Measurements from ENCODE around the gene SRP14. TPM values are rescaled to one million over a fixed set of nuclear protein-coding genes. Genes with fewer than 3 reads are reported as not detected.

Gene SRP14
- total RNA-seq, 1 experiment from 2014 or later, result 200 TPM

DNA sequence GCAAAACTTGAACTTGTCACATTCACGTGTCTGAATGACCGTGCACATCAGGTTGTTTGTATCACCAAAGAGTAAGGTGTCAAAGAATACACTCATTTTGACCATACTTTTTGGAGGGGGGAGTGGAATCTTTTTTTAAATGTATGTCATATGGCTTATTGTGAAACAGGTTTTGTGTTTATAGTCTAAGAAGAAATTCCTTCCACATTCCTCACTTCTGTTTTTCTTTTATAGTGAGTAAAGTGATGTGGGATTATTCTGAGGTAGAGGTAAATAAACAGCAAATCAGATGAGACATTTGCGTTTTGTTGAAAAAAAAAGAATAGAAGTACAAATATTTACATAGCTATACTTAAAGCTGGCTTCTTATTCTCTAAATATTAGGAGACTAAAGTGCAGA is 33.0 kb downstream of the SRP14 start:
- DNase-seq, result no peak
- no peak overlapping the region for H3K27ac Mint-ChIP-seq

More for the DNA sequence above, 33.0 kb downstream of the SRP14 start:
- no peak for TF ChIP-seq CTCF (conservative IDR thresholded peaks at IDR 0.05)
- Histone ChIP-seq H3K4ac (ENCODE audit: low read depth, low read length) (no peak overlapping the region), H2AK5ac (ENCODE audit: insufficient read length, low read length) (no peak overlapping the region), H3K56ac (ENCODE audit: insufficient read length, low read depth, low read length) (no peak overlapping the region), H3K4me1 (ENCODE audit: insufficient read depth, low read length) (no peaks in the 10 kb centered on the region), H2BK20ac (ENCODE audit: low read depth, low read length, poor library complexity, severe bottlenecking) (no peak overlapping the region), H4K5ac (ENCODE audit: insufficient read length, low read depth, low read length) (no peak overlapping the region), H4K91ac (ENCODE audit: insufficient read length, low read depth, low read length) (no peak overlapping the region), H3K23me2 (ENCODE audit: insufficient read length, low read depth, low read length, poor library complexity, severe bottlenecking) (no peaks in the 10 kb centered on the region), H2BK12ac (ENCODE audit: insufficient read length, low read depth, low read length) (no peak overlapping the region), H3K79me2 (ENCODE audit: insufficient read depth, low read length) (no peaks in the 10 kb centered on the region), H3K79me1 (ENCODE audit: insufficient read depth, low read depth, low read length, poor library complexity, severe bottlenecking) (no peaks in the 10 kb centered on the region), H4K20me1 (ENCODE audit: control insufficient read depth, insufficient read depth, insufficient read length) (peaks cover under 1% of the 10 kb centered on the region), H2BK5ac (ENCODE audit: insufficient read length, low read length) (no peak overlapping the region), H3K9me3 (ENCODE audit: control insufficient read depth, low read depth, low read length) (no peaks in the 10 kb centered on the region), H2AFZ (ENCODE audit: low read length) (no peak overlapping the region), H3K9ac (ENCODE audit: extremely low read depth, insufficient read length, low read length) (no peak overlapping the region), H2BK15ac (ENCODE audit: low read depth, low read length) (no peak overlapping the region), H3K23ac (ENCODE audit: insufficient read length, low read depth, low read length) (no peak overlapping the region), H3K27me3 (ENCODE audit: insufficient read depth, low read length) (no peaks in the 10 kb centered on the region), H3K4me2 (ENCODE audit: insufficient read depth, insufficient read length, low read length) (no peak overlapping the region), H4K8ac (replicated peaks; ENCODE audit: insufficient read length, low read depth, low read length) (no peak overlapping the region), H2BK120ac (ENCODE audit: low read depth, low read length, poor library complexity, severe bottlenecking) (no peak overlapping the region), H3T11ph (ENCODE audit: low read length) (no peak overlapping the region), H3K27ac (ENCODE audit: insufficient read length, low read depth, low read length) (no peak overlapping the region), H3K18ac (ENCODE audit: insufficient read length, low read depth, low read length) (no peak overlapping the region), H3K14ac (ENCODE audit: insufficient read depth, low read length) (no peak overlapping the region)
- no CpG with 5 or more reads among the region's 3 CpGs for WGBS (ENCODE audit: extremely low coverage, insufficient read length, low lambda C conversion rate)
- Mint-ChIP-seq H3K4me3 (no peak overlapping the region), H3K36me3 (ENCODE audit: insufficient read depth in 1 of 3, low read depth in 3 of 3) (peaks cover 52 to 92% (median 83%) of the 10 kb centered on the region in 3 experiments), H3K27me3 (ENCODE audit: low read depth) (no peaks in the 10 kb centered on the region), H3K9me3 (peaks cover 0 to 3% of the 10 kb centered on the region in 2 experiments; a peak in 1 of 5 replicates), H3K4me1 (peaks cover 3 to 4% of the 10 kb centered on the region in 2 experiments; a peak in 2 of 4 replicates)
